ENCODE results near the gene SP110.

Gene SP110

GRCh38 chr2:230209422-230210051 is 10.2 kb downstream of the SP110 start:
- H3K27ac ChIP-seq = no peak overlapping the region
- TF ChIP-seq, protein P1, sequence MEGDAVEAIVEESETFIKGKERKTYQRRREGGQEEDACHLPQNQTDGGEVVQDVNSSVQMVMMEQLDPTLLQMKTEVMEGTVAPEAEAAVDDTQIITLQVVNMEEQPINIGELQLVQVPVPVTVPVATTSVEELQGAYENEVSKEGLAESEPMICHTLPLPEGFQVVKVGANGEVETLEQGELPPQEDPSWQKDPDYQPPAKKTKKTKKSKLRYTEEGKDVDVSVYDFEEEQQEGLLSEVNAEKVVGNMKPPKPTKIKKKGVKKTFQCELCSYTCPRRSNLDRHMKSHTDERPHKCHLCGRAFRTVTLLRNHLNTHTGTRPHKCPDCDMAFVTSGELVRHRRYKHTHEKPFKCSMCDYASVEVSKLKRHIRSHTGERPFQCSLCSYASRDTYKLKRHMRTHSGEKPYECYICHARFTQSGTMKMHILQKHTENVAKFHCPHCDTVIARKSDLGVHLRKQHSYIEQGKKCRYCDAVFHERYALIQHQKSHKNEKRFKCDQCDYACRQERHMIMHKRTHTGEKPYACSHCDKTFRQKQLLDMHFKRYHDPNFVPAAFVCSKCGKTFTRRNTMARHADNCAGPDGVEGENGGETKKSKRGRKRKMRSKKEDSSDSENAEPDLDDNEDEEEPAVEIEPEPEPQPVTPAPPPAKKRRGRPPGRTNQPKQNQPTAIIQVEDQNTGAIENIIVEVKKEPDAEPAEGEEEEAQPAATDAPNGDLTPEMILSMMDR (IDR thresholded peaks at IDR 0.05) = no peak
- H3K4me3 ChIP-seq = no peak overlapping the region
- no peak for DNase-seq (ENCODE audit: low spot score)

DNA sequence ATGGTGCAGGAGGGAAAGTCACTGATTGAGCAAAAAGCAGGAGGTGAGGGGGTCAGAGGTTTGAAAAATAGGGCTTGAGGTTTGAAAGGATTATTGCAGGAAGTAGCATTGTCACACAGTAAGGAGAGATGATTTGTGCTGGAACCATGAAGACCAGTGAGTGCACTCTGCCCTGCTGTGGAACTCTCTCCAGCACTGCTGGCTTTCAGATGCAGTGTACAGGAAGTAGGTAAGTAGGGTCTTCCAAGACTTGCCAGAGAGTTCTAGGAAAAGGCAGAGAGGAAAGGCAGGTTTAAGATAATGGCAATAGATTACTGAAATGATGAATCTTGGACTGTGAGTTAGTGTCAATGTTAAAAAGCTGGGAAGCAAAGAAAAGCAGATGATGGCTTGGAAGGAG is 11.2 kb downstream of the SP110 start:
- DNase-seq (ENCODE audit: low spot score) = no peak
- no peak overlapping the region for H3K27ac ChIP-seq
- TF ChIP-seq, protein P1 (IDR thresholded peaks at IDR 0.05) = no peak
- H3K4me3 ChIP-seq = no peak overlapping the region

DNA sequence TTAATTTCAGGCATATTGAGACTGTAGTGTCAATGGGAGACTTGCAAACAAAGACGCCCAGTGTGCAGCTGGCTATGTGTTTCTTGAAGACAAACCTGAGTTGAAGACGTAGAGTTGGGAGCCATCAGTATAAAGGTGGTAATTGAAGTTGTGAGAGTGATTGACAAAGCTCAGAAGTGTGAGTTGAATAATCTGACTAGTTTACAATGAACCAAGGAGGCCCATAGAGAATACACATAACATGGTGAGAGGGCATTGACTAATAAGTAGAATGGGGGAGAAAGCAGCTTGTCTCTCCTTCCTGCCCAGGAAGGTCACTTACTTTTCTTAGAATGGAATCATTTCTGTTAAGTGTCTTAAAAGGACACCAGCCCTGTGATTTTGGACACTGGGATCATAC is 14.1 kb downstream of the SP110 start:
- DNase-seq (ENCODE audit: low spot score) = no peak
- no peak overlapping the region for H3K4me3 ChIP-seq
- TF ChIP-seq, protein P1 (IDR thresholded peaks at IDR 0.05) = no peak

DNA sequence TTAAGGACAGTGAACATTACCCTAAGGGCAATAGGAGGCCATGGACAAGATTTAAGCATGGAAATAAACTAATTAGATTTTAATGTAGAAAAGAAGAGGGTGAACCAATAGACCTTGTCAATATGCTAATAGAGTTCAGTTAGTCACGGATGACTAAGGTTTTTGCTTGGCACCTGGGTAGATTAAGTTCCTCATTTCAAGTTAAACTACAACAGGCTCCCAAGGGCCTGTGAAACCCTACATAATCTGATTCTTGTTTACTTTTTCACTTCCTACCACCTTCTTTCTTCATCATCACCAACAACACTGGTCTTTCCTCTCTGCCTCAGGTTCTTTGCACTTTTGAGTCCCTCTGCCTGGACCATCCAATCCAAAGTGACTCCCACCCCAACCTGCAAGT is 14.8 kb downstream of the SP110 start:
- H3K27ac ChIP-seq = no peak overlapping the region
- H3K4me3 ChIP-seq = no peak overlapping the region
- TF ChIP-seq, protein P1 (IDR thresholded peaks at IDR 0.05) = no peak
- DNase-seq (ENCODE audit: low spot score) = no peak

More for the DNA sequence above, 14.1 kb downstream of the SP110 start:
- no peak overlapping the region for H3K27ac ChIP-seq

DNA sequence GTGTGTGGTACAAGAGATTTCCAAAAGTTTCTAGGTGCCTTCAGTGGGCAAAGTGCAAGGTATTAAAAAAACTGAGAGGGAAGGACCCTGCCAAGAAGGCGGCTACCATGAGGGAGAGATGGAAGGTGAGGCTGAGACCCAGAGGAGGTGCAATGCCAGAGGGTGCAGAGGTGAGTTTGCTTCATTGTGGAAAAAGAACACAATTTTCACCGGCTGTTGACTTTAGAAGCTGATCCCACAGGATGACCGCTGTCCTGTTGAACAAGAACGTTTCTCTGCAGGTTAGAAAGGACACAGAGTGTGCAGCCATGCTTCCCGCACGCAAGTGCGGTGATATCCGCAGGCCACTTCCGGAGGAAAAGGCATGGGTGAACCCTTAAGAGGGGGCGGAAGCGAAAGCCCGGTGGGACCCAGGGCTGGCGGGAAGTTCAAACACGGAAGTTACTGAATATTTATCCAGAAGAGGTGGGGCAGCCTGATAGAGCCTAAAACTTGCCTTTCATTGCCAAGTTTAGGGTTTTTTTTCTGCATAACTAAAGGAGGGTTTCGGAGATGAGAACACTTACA is 16.6 kb downstream of the SP110 start:
- DNase-seq (ENCODE audit: low spot score) = no peak
- TF ChIP-seq, protein P1 (IDR thresholded peaks at IDR 0.05) = no peak
- H3K4me3 ChIP-seq = no peak overlapping the region
- no peak overlapping the region for H3K27ac ChIP-seq

DNA sequence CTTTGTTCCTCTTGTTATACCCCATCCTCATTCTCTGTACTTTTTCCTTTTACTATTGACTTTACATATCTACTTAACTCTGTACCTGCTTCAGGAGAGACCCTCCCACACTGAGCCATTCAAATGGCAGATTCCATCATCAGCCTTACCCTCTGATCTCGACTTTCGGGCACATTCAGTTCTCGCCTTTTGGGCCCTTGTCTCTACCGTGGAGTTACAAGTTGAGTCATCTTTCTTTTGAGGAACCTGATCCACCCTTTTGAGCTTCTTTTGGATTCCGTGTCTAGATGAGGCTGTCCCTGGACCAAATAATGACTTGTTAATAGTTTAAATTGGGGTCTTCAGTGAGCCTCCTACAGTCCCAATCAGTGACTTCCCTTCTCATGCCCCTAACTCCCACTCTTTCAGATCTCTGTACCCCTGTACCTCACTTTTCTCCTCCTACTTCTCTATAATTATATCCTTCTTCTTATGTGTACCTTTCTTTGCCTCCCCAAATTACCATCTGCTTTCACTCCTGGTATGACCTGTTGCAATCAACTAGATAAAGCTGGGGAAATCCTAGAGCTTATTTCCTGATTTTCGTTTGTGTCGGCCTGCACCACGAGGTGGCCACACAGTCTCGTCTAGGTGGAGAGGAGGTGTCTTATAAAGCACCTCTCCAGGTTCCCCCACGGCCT is 17.2 kb downstream of the SP110 start:
- no peak for DNase-seq (ENCODE audit: low spot score)
- Histone ChIP-seq H3K27ac (no peak overlapping the region), H3K4me3 (no peak overlapping the region)
- TF ChIP-seq, protein P1 (IDR thresholded peaks at IDR 0.05) = no peak
